Urinary bladder (tissue), 4 donors: ENCODE data around the gene FAM222A. TPM values are rescaled to one million over a fixed set of nuclear protein-coding genes. Genes with fewer than 3 reads are reported as not detected.

Source experiments
- DNase-seq: peaks from one replicate; pipeline ENCODE4 v3.0.0-alpha.2; 2015; ENCODE audit errors: extremely low spot score
- H3K27ac ChIP-seq: one replicate; pipeline ENCODE4 v1.5.1; 2013; ENCODE audit warnings: low read depth, mild to moderate bottlenecking, moderate library complexity
- H3K36me3 ChIP-seq: one replicate; pipeline ENCODE4 v1.6.1; 2013; ENCODE audit warnings: mild to moderate bottlenecking, moderate library complexity; ENCODE audit not compliant: insufficient read depth
- H3K4me1 ChIP-seq: one replicate; pipeline ENCODE4 v1.6.1; 2013; ENCODE audit warnings: mild to moderate bottlenecking, moderate library complexity; ENCODE audit not compliant: insufficient read depth
- H3K4me3 ChIP-seq: one replicate; pipeline ENCODE4 v1.5.1; 2013; ENCODE audit warnings: low read depth, low read length
- WGBS: extraction: QIAGEN DNeasy Blood & Tissue Kit; methylation state at CpG from one replicate; pipeline ENCODE4 v1.1.7; 2013; 5-methylcytosine and 5-hydroxymethylcytosine counted together
- polyA plus RNA-seq: library from polyadenylated mRNA; stranded (reverse); fragments of 200-250 nt; gene quantifications from one replicate; pipeline ENCODE4 v1.2.3, GENCODE V29; 2013
- total RNA-seq: library from RNA; depleted of rRNA; stranded (reverse); fragments of >200 nt; gene quantifications from one replicate; pipeline ENCODE4 v1.2.3, GENCODE V29; 2014
- donor health status: healthy with polysubstance abuse.
- donor health status: healthy.

The FAM222A gene
- total and polyA plus RNA-seq, 2 donors: 1.2 TPM

DNA sequence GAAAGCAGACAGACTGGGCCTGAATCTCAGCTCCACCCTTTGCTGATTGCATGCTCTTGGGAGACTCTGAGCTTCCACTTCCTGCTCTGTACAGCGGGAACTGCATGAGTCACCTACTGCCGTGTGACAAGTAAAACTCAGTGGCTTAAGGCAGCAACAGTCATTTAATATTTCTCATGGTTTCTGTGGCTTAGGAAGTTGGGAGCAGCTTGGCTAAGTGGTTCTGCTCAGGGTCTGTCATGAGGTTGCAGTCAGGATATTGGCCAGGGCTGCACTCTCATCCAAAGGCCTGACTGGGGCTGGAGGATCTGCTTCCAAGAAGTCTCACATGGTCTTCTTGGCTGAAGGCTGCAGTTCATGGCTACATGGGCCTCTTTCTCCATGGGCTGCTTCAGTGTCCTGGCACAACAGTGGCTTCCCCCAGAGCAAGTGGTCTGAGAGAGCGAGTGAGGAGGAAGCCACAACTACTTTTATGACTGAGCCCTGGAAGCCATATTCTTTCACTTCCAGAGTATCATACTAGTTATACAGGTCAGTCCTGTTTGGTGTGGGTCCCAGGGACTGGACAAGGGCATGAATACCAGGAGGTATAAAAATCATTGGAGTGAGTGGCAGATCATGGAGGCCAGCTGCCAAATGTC lies 49.7 kb downstream of the FAM222A start:
- no peak for DNase-seq
- H3K4me3 ChIP-seq: no peak overlapping the region
- 82% methylated on average over 3 of the region's 3 CpGs for WGBS
- H3K36me3 ChIP-seq: no peaks in the 10 kb centered on the region
- no peaks in the 10 kb centered on the region for H3K4me1 ChIP-seq
- H3K27ac ChIP-seq: no peak overlapping the region

DNA sequence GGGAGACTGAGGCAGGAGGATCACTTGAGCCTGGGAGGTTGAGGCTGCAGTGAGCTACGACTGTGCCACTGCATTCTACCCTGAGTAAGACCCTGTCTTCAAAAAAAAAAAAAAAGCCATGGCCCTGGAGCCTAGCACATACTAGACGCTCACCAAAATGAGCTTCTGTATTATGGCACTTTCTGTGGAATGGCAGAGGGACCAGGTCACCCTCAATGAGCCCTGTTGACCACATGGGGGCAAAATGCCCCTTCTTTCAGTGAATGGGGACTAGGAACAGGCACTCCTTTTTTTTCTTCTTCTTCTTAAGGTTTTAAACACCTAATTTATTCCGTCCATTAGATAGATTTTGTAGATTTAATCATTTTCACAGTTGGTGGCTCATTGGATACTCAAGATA lies 50.5 kb downstream of the FAM222A start:
- Histone ChIP-seq H3K27ac (no peak overlapping the region), H3K4me3 (no peak overlapping the region), H3K36me3 (no peaks in the 10 kb centered on the region), H3K4me1 (no peaks in the 10 kb centered on the region)
- WGBS: 91% methylated on average over 3 of the region's 3 CpGs
- no peak for DNase-seq

DNA sequence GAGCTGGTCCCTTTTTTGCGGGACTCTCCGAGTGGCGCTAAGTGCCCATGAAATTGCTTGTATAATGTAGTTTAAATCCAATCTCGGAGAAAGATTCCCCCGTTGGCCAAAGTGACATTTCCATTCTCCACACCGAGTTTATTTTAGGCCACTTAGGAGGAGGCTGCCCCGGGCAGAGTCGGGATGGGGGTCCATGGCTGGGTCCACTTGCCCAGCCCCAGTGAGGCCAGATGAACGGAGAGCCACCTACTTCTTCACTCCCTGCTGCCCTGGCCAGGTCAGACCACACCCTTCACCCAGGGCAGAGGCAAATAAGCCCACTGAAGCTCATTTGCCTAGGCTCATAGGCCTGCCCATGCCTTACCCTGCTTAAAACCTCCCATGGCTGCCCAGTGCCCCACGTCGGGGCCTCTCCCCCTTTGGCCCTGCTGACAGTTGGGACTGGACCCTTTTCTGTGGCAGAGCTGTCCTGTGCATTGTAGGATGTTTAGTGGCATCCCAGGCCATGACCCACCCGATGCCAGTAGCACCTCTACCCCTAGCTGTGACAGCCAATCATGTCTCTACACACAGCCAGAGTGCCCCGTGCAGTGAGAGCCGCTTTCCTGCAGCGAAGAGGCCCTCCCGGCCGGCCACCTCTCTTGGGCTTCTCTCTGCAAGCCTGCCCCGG lies 51.3 kb downstream of the FAM222A start:
- H3K36me3 ChIP-seq: no peaks in the 10 kb centered on the region
- WGBS: 81% methylated on average over 18 of the region's 18 CpGs
- H3K4me3 ChIP-seq: no peak overlapping the region
- no peak for DNase-seq
- H3K4me1 ChIP-seq: no peaks in the 10 kb centered on the region
- H3K27ac ChIP-seq: no peak overlapping the region

DNA sequence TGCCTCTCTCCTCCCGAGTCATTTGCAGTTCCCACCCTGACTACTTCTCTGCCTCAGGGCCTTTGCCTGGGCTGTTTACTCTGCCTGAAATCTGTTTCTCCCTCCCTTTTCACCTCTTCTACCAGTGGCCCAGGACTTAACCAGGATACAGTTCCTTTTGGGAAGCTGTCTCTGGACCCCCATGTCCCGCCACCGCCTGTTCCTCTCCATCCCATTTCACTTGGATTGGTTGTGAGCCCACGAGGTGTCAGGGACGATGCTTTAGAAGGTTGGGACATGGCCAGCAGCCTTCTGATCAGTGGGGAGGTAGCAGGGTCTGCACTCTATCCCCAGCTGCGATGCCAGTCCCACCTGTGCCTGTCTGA lies 51.8 kb downstream of the FAM222A start:
- H3K4me3 ChIP-seq: no peak overlapping the region
- H3K36me3 ChIP-seq: no peaks in the 10 kb centered on the region
- no peak overlapping the region for H3K27ac ChIP-seq
- no peaks in the 10 kb centered on the region for H3K4me1 ChIP-seq
- WGBS: 91% methylated on average over 6 of the region's 6 CpGs
- no peak for DNase-seq

DNA sequence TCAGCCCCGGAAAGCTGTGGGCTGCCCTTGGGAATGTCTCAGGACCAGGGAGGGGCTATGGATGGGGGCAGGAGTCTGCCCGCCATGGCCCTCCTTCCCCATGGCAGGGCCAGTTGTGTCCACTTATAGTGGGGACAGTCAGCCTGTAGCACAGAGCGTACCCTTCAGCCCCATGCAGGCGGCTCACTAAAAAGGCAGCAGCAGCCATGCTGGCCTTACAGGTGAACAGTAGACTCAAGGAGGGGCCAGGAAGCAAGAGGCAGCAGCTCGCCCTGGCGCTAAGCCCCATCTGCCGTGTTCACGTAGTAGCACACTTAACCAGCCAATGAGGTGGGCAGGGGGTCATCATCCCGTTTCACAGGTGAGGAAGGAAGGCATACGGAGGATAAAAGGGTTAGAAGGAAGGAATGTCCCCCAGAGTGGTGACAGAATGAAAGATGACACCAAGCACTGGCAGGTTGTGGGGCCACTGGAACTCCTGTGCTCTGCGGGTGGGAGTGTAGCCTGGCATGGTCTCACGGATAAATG lies 52.7 kb downstream of the FAM222A start:
- Histone ChIP-seq H3K27ac (no peak overlapping the region), H3K36me3 (no peaks in the 10 kb centered on the region), H3K4me1 (no peaks in the 10 kb centered on the region), H3K4me3 (no peak overlapping the region)
- DNase-seq: no peak
- 83% methylated on average over 12 of the region's 12 CpGs for WGBS

DNA sequence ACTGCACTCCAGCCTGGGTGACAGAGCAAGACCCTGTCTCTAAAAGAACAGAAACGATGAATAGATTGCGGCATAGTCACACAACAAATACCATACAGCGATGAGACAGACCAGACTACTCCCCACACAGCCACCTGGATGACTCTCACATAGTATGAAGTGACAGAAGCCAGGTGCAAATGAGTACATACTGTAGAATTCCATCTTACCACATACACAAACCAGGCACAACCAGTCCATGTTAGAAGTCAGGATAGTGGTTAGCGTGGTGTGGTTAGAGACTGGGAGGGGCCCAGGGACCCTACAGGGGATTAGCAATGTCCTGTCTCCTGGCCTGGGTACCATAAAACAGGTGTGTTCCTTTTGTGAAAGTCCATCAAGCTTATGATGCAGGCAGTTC lies 53.8 kb downstream of the FAM222A start:
- H3K4me1 ChIP-seq: no peaks in the 10 kb centered on the region
- no peak overlapping the region for H3K27ac ChIP-seq
- no peak overlapping the region for H3K4me3 ChIP-seq
- DNase-seq: no peak
- WGBS: 96% methylated on average over 4 of the region's 4 CpGs
- H3K36me3 ChIP-seq: no peaks in the 10 kb centered on the region

DNA sequence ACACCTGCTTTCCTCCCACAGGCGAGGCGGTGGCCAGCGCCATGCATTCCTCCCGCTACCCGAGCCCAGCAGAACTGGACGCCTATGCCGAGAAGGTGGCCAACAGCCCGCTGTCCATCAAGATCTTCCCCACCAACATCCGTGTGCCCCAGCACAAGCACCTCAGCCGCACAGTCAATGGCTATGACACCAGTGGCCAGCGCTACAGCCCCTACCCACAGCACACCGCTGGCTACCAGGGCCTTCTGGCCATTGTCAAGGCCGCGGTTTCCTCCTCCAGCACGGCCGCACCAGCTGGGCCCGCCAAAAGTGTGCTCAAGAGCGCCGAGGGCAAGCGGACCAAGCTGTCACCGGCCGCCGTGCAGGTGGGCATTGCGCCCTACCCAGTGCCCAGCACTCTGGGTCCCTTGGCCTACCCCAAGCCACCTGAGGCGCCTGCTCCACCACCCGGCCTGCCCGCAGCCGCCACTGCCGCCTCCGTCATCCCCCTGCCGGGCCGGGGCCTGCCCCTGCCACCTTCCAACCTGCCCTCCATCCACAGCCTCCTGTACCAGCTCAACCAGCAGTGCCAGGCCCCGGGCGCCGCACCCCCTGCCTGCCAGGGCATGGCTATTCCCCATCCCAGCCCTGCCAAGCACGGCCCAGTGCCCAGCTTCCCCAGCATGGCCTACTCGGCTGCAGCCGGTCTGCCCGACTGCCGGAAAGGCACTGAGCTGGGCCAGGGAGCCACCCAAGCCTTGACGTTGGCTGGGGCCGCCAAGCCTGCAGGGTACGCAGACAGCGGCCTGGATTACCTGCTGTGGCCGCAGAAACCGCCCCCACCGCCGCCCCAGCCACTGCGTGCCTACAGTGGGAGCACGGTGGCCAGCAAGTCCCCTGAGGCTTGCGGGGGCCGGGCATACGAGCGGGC lies 54.6 kb downstream of the FAM222A start:
- WGBS: 97% methylated on average over 54 of the region's 54 CpGs
- Histone ChIP-seq H3K4me1 (no peaks in the 10 kb centered on the region), H3K36me3 (no peaks in the 10 kb centered on the region), H3K27ac (no peak overlapping the region), H3K4me3 (no peak overlapping the region)
- no peak for DNase-seq

DNA sequence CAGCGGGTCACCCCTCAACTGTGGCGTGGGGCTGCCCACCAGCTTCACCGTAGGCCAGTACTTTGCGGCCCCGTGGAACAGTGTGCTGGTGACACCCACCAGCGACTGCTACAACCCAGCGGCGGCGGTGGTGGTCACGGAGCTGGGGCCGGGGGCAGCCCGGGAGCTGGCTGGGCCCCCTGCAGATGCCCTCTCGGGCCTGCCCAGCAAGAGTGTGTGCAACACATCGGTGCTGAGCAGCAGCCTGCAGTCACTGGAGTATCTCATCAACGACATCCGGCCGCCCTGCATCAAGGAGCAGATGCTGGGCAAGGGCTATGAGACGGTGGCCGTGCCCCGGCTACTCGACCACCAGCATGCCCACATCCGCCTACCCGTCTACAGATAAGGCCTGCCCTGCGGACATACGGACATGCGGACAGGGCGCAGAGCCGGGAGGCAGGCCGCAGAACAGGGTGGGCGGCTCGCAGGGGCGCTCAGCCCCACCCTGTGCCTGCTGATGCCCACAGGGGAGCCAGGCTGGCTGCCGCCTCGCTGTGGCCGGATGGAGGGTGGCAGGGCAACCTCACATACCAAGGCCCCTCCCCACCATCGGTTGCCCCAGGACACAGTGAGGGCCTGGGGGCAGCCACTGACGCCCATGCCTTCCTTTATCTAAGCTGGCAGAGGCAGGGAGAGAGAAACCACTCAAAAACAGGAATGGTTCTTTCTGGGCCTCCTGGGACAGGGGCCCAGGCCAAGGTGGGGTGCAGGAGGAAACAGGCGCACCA lies 55.5 kb downstream of the FAM222A start:
- DNase-seq: no peak
- no peaks in the 10 kb centered on the region for H3K36me3 ChIP-seq
- no peaks in the 10 kb centered on the region for H3K4me1 ChIP-seq
- WGBS: 96% methylated on average over 38 of the region's 38 CpGs
- no peak overlapping the region for H3K4me3 ChIP-seq
- no peak overlapping the region for H3K27ac ChIP-seq

DNA sequence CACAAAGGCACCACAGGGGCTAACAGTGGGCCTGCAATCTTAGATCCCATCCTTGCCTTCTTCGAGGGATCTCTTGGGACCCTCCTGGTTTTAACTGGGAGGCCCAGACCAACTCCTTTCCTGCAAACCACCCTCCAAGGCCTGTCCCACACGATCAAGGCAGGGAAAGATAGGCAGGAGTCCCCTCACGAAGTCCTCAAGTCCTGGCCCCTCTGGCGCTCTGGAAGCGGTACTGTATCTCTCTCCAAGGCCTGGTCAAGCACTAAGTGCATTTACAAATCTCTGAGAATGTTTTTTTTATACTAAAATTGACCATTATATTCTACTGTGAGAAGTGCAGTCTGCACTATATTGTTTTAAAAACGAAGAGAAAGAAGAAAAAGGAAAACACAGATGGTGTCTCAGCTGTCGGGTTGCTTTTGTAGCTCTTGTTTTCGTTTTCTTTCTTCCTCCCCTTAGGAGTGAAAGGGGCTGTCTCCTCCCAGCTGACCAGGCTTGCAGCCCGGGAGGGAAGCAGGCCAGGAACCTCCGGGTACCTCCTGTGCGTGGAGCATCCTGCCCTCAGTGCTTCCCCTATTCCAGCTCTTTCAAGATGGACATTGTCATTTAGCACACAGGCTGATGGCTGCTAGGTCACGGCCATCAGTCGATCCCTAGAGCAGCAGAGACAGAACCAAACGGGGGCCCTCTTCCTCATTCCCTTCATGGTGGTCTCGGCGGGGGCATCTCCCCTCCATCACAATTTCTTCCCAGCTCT lies 56.7 kb downstream of the FAM222A start:
- H3K27ac ChIP-seq: no peak overlapping the region

DNA sequence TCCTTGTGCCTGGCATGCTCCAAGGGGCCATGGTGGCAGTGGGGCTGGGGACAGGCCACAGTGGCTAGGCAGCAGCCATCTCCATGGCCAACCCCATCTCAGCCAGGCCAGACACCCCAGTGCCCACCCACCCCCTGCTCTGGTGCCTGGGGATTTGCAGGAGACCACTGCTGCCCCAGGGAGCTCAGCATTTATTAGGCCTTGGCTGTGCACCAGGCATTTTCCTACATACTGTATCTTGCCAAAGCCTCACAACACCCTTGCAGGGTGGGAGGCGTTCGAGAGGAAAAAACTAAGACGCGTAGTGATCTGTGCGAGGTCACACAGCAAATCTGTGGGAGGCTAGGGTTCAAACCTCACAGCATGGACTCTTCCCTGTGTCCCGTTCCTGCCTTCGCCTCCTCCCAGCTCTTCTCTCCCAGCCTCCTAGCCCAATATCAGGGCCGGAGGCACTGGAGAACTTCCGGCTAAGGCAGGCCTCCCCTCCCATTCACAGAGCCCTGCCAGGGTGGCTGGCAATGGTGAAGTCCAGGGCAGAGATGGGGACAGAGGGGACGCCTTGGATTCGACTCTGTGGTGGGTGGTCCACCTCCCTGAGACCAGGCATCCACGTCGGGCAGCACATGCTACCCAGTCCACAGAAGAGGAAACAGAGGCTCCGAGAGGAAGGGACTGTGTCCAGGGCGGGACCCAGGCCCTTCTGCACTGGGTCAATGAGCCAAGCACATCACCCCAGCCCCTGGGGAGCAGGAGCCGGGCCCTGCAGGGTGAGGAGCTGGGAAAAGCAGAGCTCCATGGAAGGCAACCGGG lies 57.4 kb downstream of the FAM222A start:
- no peaks in the 10 kb centered on the region for H3K36me3 ChIP-seq
- DNase-seq: no peak
- no peaks in the 10 kb centered on the region for H3K4me1 ChIP-seq
- 83% methylated on average over 17 of the region's 17 CpGs for WGBS
- H3K27ac ChIP-seq: no peak overlapping the region
- H3K4me3 ChIP-seq: no peak overlapping the region

More for the DNA sequence above, 56.7 kb downstream of the FAM222A start:
- no peaks in the 10 kb centered on the region for H3K36me3 ChIP-seq
- no peak overlapping the region for H3K4me3 ChIP-seq
- DNase-seq: no peak
- WGBS: 69% methylated on average over 16 of the region's 16 CpGs
- no peaks in the 10 kb centered on the region for H3K4me1 ChIP-seq

DNA sequence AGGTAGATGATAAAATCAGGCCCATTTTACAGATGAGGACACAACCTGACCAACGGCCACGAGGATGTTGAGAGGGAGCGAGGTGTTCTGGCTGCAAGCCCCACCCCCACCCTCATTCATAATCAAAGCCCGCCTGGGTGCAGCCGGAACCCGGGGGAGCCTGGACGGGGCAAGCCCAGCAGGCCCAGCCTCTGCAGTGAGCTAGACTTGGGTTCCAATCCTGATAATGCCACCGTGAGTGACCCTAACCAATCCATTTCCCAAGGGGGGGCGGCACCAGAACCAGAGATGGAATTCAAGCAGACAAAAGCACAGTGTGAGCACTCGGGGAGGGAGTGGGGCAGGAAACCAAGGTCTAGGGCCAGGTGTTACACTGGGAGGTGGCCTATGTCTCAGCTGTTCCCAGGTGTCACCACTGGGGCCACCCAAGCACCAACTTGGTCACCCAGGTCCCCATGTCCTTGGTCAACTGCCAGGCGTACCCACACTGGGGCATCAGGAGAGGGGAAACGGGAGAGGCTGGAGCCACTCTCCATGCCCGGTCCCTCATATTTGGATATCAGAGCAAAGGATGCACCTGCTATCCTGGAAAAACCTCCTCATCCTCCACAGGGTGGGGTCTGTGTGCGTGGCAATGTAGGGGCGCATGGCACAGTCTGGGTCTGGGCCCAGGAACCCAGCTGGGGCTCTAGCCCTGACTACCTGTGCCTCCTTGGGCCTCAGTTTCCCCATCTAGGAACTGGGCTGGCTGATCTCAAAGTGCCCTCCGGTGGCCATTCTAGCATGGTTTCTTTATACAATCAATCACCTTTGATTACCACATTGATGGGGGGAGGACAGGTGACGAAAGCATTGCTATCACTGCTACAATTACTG lies 58.4 kb downstream of the FAM222A start:
- 91% methylated on average over 17 of the region's 17 CpGs for WGBS

More for the DNA sequence above, 58.4 kb downstream of the FAM222A start:
- Histone ChIP-seq H3K36me3 (no peaks in the 10 kb centered on the region), H3K4me1 (no peaks in the 10 kb centered on the region), H3K27ac (no peak overlapping the region), H3K4me3 (no peak overlapping the region)
- no peak for DNase-seq
